ENCODE data around the gene NF2. TPM values are rescaled to one million over a fixed set of nuclear protein-coding genes. Genes with fewer than 3 reads are reported as not detected.

Gene NF2
- total RNA-seq, 1 donor from 2014 or later = 67.9 TPM

- peaks cover 7% of the 10 kb centered on the region for H3K4me1 Mint-ChIP-seq (ENCODE audit: unreplicated experiment)
- H3K9me3 Mint-ChIP-seq (ENCODE audit: unreplicated experiment) = no peaks in the 10 kb centered on the region
- no peak for DNase-seq (ENCODE audit: extremely low spot score, unreplicated experiment)
- TF ChIP-seq, protein P1, sequence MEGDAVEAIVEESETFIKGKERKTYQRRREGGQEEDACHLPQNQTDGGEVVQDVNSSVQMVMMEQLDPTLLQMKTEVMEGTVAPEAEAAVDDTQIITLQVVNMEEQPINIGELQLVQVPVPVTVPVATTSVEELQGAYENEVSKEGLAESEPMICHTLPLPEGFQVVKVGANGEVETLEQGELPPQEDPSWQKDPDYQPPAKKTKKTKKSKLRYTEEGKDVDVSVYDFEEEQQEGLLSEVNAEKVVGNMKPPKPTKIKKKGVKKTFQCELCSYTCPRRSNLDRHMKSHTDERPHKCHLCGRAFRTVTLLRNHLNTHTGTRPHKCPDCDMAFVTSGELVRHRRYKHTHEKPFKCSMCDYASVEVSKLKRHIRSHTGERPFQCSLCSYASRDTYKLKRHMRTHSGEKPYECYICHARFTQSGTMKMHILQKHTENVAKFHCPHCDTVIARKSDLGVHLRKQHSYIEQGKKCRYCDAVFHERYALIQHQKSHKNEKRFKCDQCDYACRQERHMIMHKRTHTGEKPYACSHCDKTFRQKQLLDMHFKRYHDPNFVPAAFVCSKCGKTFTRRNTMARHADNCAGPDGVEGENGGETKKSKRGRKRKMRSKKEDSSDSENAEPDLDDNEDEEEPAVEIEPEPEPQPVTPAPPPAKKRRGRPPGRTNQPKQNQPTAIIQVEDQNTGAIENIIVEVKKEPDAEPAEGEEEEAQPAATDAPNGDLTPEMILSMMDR (IDR thresholded peaks at IDR 0.05) = no peak
- H3K4me3 Mint-ChIP-seq (ENCODE audit: unreplicated experiment) = no peak overlapping the region
- H3K27ac Mint-ChIP-seq (ENCODE audit: unreplicated experiment) = no peak overlapping the region
- no peaks in the 10 kb centered on the region for H3K27me3 Mint-ChIP-seq (ENCODE audit: unreplicated experiment)
- H3K36me3 Mint-ChIP-seq (ENCODE audit: unreplicated experiment) = peaks cover 14% of the 10 kb centered on the region
Measured at GRCh38 chr22:29634847-29635246, 31.4 kb downstream of the NF2 start.

DNA sequence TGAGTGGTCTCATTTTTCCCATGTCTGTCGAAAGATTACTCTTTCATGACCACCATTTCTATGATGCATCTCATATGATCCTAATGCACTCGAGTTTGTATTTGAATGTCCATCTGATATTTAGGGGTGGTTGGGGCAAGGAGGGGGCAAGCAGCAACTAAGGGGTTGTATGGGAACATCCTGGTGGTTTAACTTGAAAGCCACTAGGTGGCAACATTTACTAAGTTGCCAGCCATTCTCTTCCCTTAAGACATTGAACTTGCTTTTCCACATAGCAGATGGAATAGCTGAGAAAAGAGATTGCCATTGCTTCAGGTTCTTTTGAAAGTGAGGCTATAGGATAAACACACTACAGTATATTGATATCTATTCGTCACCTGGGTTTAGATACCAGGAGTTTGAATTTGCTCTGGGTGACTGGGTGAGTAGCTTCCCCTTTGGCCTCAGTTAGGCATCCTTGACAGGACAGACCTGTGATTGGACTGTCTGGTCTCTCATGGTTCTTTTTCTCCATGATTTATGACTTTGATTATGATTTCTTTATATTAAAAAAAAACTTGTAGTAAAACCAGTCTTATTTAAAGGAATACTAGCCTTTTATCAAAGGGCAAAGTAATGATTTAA lies 32.4 kb downstream of the NF2 start:
- no peaks in the 10 kb centered on the region for H3K9me3 Mint-ChIP-seq (ENCODE audit: unreplicated experiment)
- no peak overlapping the region for H3K4me3 Mint-ChIP-seq (ENCODE audit: unreplicated experiment)
- peaks cover 14% of the 10 kb centered on the region for H3K36me3 Mint-ChIP-seq (ENCODE audit: unreplicated experiment)
- no peak for DNase-seq (ENCODE audit: extremely low spot score, unreplicated experiment)
- no peak overlapping the region for H3K27ac Mint-ChIP-seq (ENCODE audit: unreplicated experiment)
- TF ChIP-seq, protein P1 (IDR thresholded peaks at IDR 0.05) = peak; percentile 74
- no peaks in the 10 kb centered on the region for H3K4me1 Mint-ChIP-seq (ENCODE audit: unreplicated experiment)
- no peaks in the 10 kb centered on the region for H3K27me3 Mint-ChIP-seq (ENCODE audit: unreplicated experiment)

GRCh38 chr22:29636751-29637150 lies 33.3 kb downstream of the NF2 start:
- H3K4me1 Mint-ChIP-seq (ENCODE audit: unreplicated experiment) = no peaks in the 10 kb centered on the region
- TF ChIP-seq, protein P1 (IDR thresholded peaks at IDR 0.05) = no peak
- no peak overlapping the region for H3K4me3 Mint-ChIP-seq (ENCODE audit: unreplicated experiment)
- no peak for DNase-seq (ENCODE audit: extremely low spot score, unreplicated experiment)
- no peak overlapping the region for H3K27ac Mint-ChIP-seq (ENCODE audit: unreplicated experiment)
- H3K27me3 Mint-ChIP-seq (ENCODE audit: unreplicated experiment) = no peaks in the 10 kb centered on the region
- H3K36me3 Mint-ChIP-seq (ENCODE audit: unreplicated experiment) = peaks cover 14% of the 10 kb centered on the region
- H3K9me3 Mint-ChIP-seq (ENCODE audit: unreplicated experiment) = no peaks in the 10 kb centered on the region

GRCh38 chr22:29637181-29637580 lies 33.7 kb downstream of the NF2 start:
- no peaks in the 10 kb centered on the region for H3K4me1 Mint-ChIP-seq (ENCODE audit: unreplicated experiment)
- no peak for DNase-seq (ENCODE audit: extremely low spot score, unreplicated experiment)
- no peak overlapping the region for H3K4me3 Mint-ChIP-seq (ENCODE audit: unreplicated experiment)
- H3K9me3 Mint-ChIP-seq (ENCODE audit: unreplicated experiment) = no peaks in the 10 kb centered on the region
- no peaks in the 10 kb centered on the region for H3K27me3 Mint-ChIP-seq (ENCODE audit: unreplicated experiment)
- H3K27ac Mint-ChIP-seq (ENCODE audit: unreplicated experiment) = no peak overlapping the region
- TF ChIP-seq, protein P1 (IDR thresholded peaks at IDR 0.05) = no peak
- H3K36me3 Mint-ChIP-seq (ENCODE audit: unreplicated experiment) = peaks cover 18% of the 10 kb centered on the region

DNA sequence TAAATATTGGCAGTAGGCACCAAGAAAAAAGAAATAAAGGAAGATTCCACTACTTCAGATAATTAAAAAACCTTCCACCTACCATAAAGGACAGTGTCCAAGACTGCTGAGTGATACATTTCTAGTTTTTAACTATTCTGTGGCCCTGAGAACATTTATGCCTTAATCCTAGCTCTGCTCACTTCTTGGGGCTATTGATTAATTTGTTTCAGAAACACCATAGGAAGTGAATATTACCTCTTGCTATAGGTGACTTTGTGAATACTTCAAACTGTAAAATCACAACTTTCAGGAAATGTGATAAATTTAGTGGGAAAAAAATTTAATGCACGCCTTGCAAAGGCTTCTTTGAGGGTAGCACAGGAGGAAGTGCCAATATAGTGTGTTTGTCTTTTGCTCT lies 35.2 kb downstream of the NF2 start:
- Mint-ChIP-seq H3K4me1 (ENCODE audit: unreplicated experiment) (no peaks in the 10 kb centered on the region), H3K36me3 (ENCODE audit: unreplicated experiment) (peaks cover 26% of the 10 kb centered on the region), H3K27ac (ENCODE audit: unreplicated experiment) (no peak overlapping the region), H3K9me3 (ENCODE audit: unreplicated experiment) (no peaks in the 10 kb centered on the region), H3K4me3 (ENCODE audit: unreplicated experiment) (no peak overlapping the region), H3K27me3 (ENCODE audit: unreplicated experiment) (no peaks in the 10 kb centered on the region)
- TF ChIP-seq, protein P1 (IDR thresholded peaks at IDR 0.05) = no peak
- no peak for DNase-seq (ENCODE audit: extremely low spot score, unreplicated experiment)
